HepG2 (cell line): Measurements from ENCODE around the gene GRB7. TPM values are rescaled to one million over a fixed set of nuclear protein-coding genes. Genes with fewer than 3 reads are reported as not detected.

Experiments
- ATAC-seq: fragments of 200-7000 bp; cut with Tn5 transposase; 3 replicates; pipeline ENCODE4 v1.9.1; 2020; ENCODE audit warnings: mild to moderate bottlenecking, moderate library complexity
- BruUV-seq: library from RNA; stranded (reverse); fragments of 400-500 nt; replicated peaks from 2 replicates; lab custom pipeline; 2021; lab: Mats Ljungman, UMichigan
- CTCF ChIA-PET: fragments of 300-600 bp; formaldehyde crosslinking; extraction: SDS; loops from one replicate; lab custom pipeline; 2021; ENCODE audit warnings: low total read pairs, inconsistent platforms, low intra/inter-chr PET ratio; lab: Yijun Ruan, JAX
- POLR2A ChIA-PET: fragments of 350-600 bp; sonication (Branson Sonifier 250); formaldehyde crosslinking; loops from one replicate; lab custom pipeline; 2020; ENCODE audit warnings: antibody characterized with exemption, inconsistent platforms; lab: Yijun Ruan, JAX
- DNase-seq: peaks from one replicate; pipeline ENCODE4 v3.0.0-alpha.2; 2015; ENCODE audit warnings: low spot score
- FAIRE-seq: peaks from 3 replicates; lab custom pipeline; 2011; peaks lifted over from hg19 to GRCh38; lab: Jason Lieb, UNC
- H2AFZ ChIP-seq: one replicate; pipeline ENCODE4 v1.6.1; 2011; ENCODE audit warnings: low read length, inconsistent platforms
- H3K27ac ChIP-seq: fragments of 300-600 bp; 3 replicates; pipeline ENCODE4 v1.8.0; 2011; ENCODE audit warnings: mixed run types, mild to moderate bottlenecking, mixed read lengths, low read length, inconsistent platforms; ENCODE audit not compliant: insufficient read depth; ENCODE audit errors: extremely low read length
- H3K27me3 ChIP-seq, 2 experiments: fragments of 200-600 bp in 1 of 2; 2 replicates in 1 of 2; 3 replicates in 1 of 2; pipeline versions ENCODE4 v1.6.0 to v1.8.0; 2011; ENCODE audit warnings: low read length in 2 of 2, mild to moderate bottlenecking in 2 of 2, moderate library complexity in 2 of 2, inconsistent platforms in 1 of 2; ENCODE audit not compliant: insufficient read depth in 2 of 2, control insufficient read depth in 1 of 2
- H3K36me3 ChIP-seq, 2 experiments: fragments of 200-600 bp in 1 of 2; replicated peaks in 1 of 2; 2 replicates in 1 of 2; 3 replicates in 1 of 2; pipeline versions ENCODE4 v1.5.1 to v1.8.0; 2011; ENCODE audit warnings: low read length in 2 of 2, inconsistent platforms in 1 of 2; ENCODE audit not compliant: insufficient read depth in 2 of 2, control insufficient read depth in 1 of 2
- H3K4me1 ChIP-seq: 2 replicates; pipeline ENCODE4 v1.5.1; 2012; ENCODE audit warnings: low read length, inconsistent platforms; ENCODE audit not compliant: insufficient read depth
- H3K4me2 ChIP-seq: 2 replicates; pipeline ENCODE4 v1.6.0; 2011; ENCODE audit warnings: low read depth, low read length, inconsistent platforms
- H3K4me3 ChIP-seq, 3 experiments: fragments of 200-600 bp in 1 of 3; sonication (generic), shearing (Covaris generic) in 1 of 3; replicated peaks in 1 of 3; 2 replicates each; pipeline ENCODE4 v1.5.1; 2011 to 2016; ENCODE audit warnings: low read length in 3 of 3, inconsistent platforms in 2 of 3, low read depth in 2 of 3, mild to moderate bottlenecking in 2 of 3, control low read depth in 1 of 3, mixed read lengths in 1 of 3; ENCODE audit not compliant: insufficient read depth in 1 of 3
- H3K79me2 ChIP-seq: one replicate; pipeline ENCODE4 v1.6.1; 2011; ENCODE audit warnings: low read length, inconsistent platforms; ENCODE audit not compliant: insufficient read depth
- H3K9ac ChIP-seq: 2 replicates; pipeline ENCODE4 v1.6.0; 2011; ENCODE audit warnings: mild to moderate bottlenecking, low read depth, low read length, inconsistent platforms; ENCODE audit not compliant: insufficient read depth
- H3K9me3 ChIP-seq: 2 replicates; pipeline ENCODE4 v1.5.1; 2012; ENCODE audit warnings: mild to moderate bottlenecking, low read length
- H4K20me1 ChIP-seq: 2 replicates; pipeline ENCODE4 v1.6.0; 2011; ENCODE audit warnings: inconsistent platforms, mild to moderate bottlenecking, low read length, moderate library complexity; ENCODE audit not compliant: insufficient read depth
- FOXO1 ChIP-seq: sonication (generic); formaldehyde crosslinking; IDR thresholded peaks from 2 replicates; pipeline ENCODE4 v1.4.0; 2020; ENCODE audit warnings: missing genetic modification reagents
- HMG20A ChIP-seq: IDR thresholded peaks from 2 replicates; pipeline ENCODE4 v1.6.1; 2016; ENCODE audit warnings: borderline replicate concordance
- HNF4A ChIP-seq: sonication (generic); formaldehyde crosslinking; IDR thresholded peaks from 2 replicates; pipeline ENCODE4 v1.4.0; 2020; ENCODE audit warnings: missing genetic modification reagents
- KDM2A ChIP-seq: sonication (generic); formaldehyde crosslinking; IDR thresholded peaks from 2 replicates; pipeline ENCODE4 v1.4.0; 2020; ENCODE audit warnings: low read depth, missing genetic modification reagents, borderline replicate concordance
- MAZ ChIP-seq, 2 experiments: sonication (generic) in 1 of 2; formaldehyde crosslinking in 1 of 2; IDR thresholded peaks; 2 replicates each; pipeline versions ENCODE4 v1.5.0 to v1.6.1; 2012 to 2020; ENCODE audit warnings: low read depth in 2 of 2, mild to moderate bottlenecking in 2 of 2, borderline replicate concordance in 1 of 2, improper control_type of control experiment in 1 of 2, low read length in 1 of 2, missing genetic modification reagents in 1 of 2, moderate library complexity in 1 of 2
- NFE2L1 ChIP-seq: sonication (generic); formaldehyde crosslinking; IDR thresholded peaks from 2 replicates; pipeline ENCODE4 v1.4.0; 2020; ENCODE audit warnings: missing genetic modification reagents, mild to moderate bottlenecking, borderline replicate concordance
- SIN3A ChIP-seq: IDR thresholded peaks from 2 replicates; pipeline ENCODE4 v1.6.1; 2011; ENCODE audit warnings: low read depth, mild to moderate bottlenecking, control low read depth, low read length, borderline replicate concordance
- SIX1 ChIP-seq: sonication (generic); formaldehyde crosslinking; IDR thresholded peaks from 2 replicates; pipeline ENCODE4 v1.4.0; 2020; ENCODE audit warnings: missing genetic modification reagents, borderline replicate concordance
- SOX5 ChIP-seq: IDR thresholded peaks from 2 replicates; pipeline ENCODE4 v1.6.1; 2016; ENCODE audit warnings: borderline replicate concordance
- ZKSCAN5 ChIP-seq: sonication (generic); formaldehyde crosslinking; IDR thresholded peaks from 2 replicates; pipeline ENCODE4 v1.5.1; 2020; ENCODE audit warnings: mild to moderate bottlenecking, missing genetic modification reagents
- ZNF784 ChIP-seq: sonication (generic); formaldehyde crosslinking; IDR thresholded peaks from 2 replicates; pipeline ENCODE4 v1.5.1; 2020; ENCODE audit warnings: missing genetic modification reagents, mild to moderate bottlenecking, borderline replicate concordance
- WGBS: methylation state at CpG from one replicate; pipeline ENCODE4 v1.1.6; 2017; ENCODE audit warnings: low lambda C conversion rate; 5-methylcytosine and 5-hydroxymethylcytosine counted together
- in situ Hi-C: cut with HindIII; loops from 2 replicates; pipeline ENCODE4 v1.10.0; 2017; ENCODE audit warnings: low pct_unique_long_range_greater_than_20kb; ENCODE audit not compliant: extremely low pct_ligation_motif_present
- intact Hi-C: fragments of 100-400 bp; cut with micrococcal nuclease; formaldehyde crosslinking; loops from one replicate; pipeline ENCODE4 v1.10.0; 2022; ENCODE audit not compliant: unreplicated experiment
- polyA plus RNA-seq, 8 experiments: library from polyadenylated mRNA; depleted of rRNA in 3 of 8; stranded (reverse) in 7 of 8; unstranded in 1 of 8; fragments of >200 nt; fragmentation: Illumina TruSeq in 4 of 8; extraction: Trizol in 4 of 8; gene quantifications; 2 replicates each; pipeline versions ENCODE4 v1.2.1 to v1.2.3, GENCODE V29; 2011 to 2016; ENCODE audit warnings: low read depth in 4 of 8, missing spikeins in 1 of 8, mixed read lengths in 1 of 8; ENCODE audit not compliant: insufficient read depth in 1 of 8
- total RNA-seq, 5 experiments: library from RNA; depleted of rRNA; stranded (reverse); fragments of >200 nt; fragmentation: Illumina TruSeq; extraction: Trizol; gene quantifications; 2 replicates each; pipeline ENCODE4 v1.2.3, GENCODE V29; 2016; ENCODE audit warnings: low read depth in 1 of 5
- TF ChIP-seq, protein P1 (sequence below): sonication (generic); formaldehyde crosslinking; IDR thresholded peaks from 2 replicates; pipeline ENCODE4 v1.4.0; 2020; ENCODE audit warnings: low read depth, missing genetic modification reagents
- TF ChIP-seq, protein P2 (sequence below): sonication (generic); formaldehyde crosslinking; IDR thresholded peaks from 2 replicates; pipeline ENCODE4 v1.8.0; 2022; ENCODE audit warnings: mild to moderate bottlenecking, missing genetic modification reagents, moderate library complexity
- TF ChIP-seq, protein P3 (sequence below), 2 experiments: fragments of 450-650 bp in 1 of 2; sonication (generic) in 1 of 2; formaldehyde crosslinking; IDR thresholded peaks; 2 replicates each; pipeline versions ENCODE4 v1.5.0 to v1.8.0; 2020 to 2022; ENCODE audit warnings: mild to moderate bottlenecking in 1 of 2, missing genetic modification reagents in 1 of 2

GRB7 gene
- total and polyA plus RNA-seq, 2 of the 13 experiments (the other 11 are each of a cell fraction or from before 2014, with no cell fraction given), result 60.2 to 77.7 TPM

- FAIRE-seq, result no peak
- no peaks in the 10 kb centered on the region for H3K27me3 ChIP-seq
- peaks cover 4% of the 10 kb centered on the region for H3K79me2 ChIP-seq
- H3K27ac ChIP-seq, result peak within 1 kb of the TSS; percentile 65
- peaks cover 12 to 34% of the 10 kb centered on the region in 2 experiments; a peak in 4 of 5 replicates for H3K36me3 ChIP-seq
- H3K4me1 ChIP-seq, result peaks cover 21% of the 10 kb centered on the region
- peak within 1 kb of the TSS; percentile 84 for H3K9ac ChIP-seq
- WGBS, result 3% methylated on average over 28 of the region's 65 CpGs
- in situ Hi-C loops (no loop called here), intact Hi-C loops (loop anchor here (1.0 to 10.0 kb wide), 4 partner anchors 24 to 266 kb away; partner anchors contain the start of genes CDK12 and IKZF3)
- H4K20me1 ChIP-seq, result no peaks in the 10 kb centered on the region
- ChIA-PET CTCF (interaction anchor here (1.0 to 3.1 kb wide), 7 partner anchors 9 to 250 kb away, joined by 3 to 29 read pairs (median 4); partner anchors contain the start of gene PNMT), POLR2A (interaction anchor here (0.6 to 4.0 kb wide), 24 partner anchors 9 to 470 kb away, joined by 3 to 70 read pairs (median 4); partner anchors contain the start of genes ERBB2, LRRC3C, ORMDL3 and PGAP3)
- TSS peak; percentile 79 for BruUV-seq
- no peak within 1 kb of the TSS for H2AFZ ChIP-seq
- peak; percentile 78 for DNase-seq
- ATAC-seq, result peak; percentile 89
- peak within 1 kb of the TSS; percentile 94 for H3K4me2 ChIP-seq
- H3K9me3 ChIP-seq, result no peaks in the 10 kb centered on the region
- H3K4me3 ChIP-seq, result peak within 1 kb of the TSS; percentile 68 to 81 (median 74)
- TF ChIP-seq NFE2L1 (CRISPR knock-in tag) (no peak), HNF4A (peak; percentile 31; the same call in 1 of the 2 replicates), FOXO1 (peak; percentile 78; the same call in 1 of the 2 replicates), KDM2A (CRISPR knock-in tag) (peak; percentile 99), HMG20A (CRISPR knock-in tag) (no peak; the same call in 1 of the 2 replicates), ZKSCAN5 (CRISPR knock-in tag) (no peak), MAZ (IDR thresholded peaks at IDR 0.05; ENCODE audit: borderline replicate concordance, low read depth, low read length) (peak; percentile 95; the same call in 1 of the 2 replicates), MAZ (CRISPR knock-in tag; IDR thresholded peaks at IDR 0.05; ENCODE audit: low read depth) (peak; percentile 96), ZNF784 (CRISPR knock-in tag) (peak; percentile 95), SIN3A (peak; percentile 85; the same call in 1 of the 2 replicates), SOX5 (peak; percentile 61; the same call in 1 of the 2 replicates), SIX1 (CRISPR knock-in tag) (no peak)
- TF ChIP-seq, protein P1, sequence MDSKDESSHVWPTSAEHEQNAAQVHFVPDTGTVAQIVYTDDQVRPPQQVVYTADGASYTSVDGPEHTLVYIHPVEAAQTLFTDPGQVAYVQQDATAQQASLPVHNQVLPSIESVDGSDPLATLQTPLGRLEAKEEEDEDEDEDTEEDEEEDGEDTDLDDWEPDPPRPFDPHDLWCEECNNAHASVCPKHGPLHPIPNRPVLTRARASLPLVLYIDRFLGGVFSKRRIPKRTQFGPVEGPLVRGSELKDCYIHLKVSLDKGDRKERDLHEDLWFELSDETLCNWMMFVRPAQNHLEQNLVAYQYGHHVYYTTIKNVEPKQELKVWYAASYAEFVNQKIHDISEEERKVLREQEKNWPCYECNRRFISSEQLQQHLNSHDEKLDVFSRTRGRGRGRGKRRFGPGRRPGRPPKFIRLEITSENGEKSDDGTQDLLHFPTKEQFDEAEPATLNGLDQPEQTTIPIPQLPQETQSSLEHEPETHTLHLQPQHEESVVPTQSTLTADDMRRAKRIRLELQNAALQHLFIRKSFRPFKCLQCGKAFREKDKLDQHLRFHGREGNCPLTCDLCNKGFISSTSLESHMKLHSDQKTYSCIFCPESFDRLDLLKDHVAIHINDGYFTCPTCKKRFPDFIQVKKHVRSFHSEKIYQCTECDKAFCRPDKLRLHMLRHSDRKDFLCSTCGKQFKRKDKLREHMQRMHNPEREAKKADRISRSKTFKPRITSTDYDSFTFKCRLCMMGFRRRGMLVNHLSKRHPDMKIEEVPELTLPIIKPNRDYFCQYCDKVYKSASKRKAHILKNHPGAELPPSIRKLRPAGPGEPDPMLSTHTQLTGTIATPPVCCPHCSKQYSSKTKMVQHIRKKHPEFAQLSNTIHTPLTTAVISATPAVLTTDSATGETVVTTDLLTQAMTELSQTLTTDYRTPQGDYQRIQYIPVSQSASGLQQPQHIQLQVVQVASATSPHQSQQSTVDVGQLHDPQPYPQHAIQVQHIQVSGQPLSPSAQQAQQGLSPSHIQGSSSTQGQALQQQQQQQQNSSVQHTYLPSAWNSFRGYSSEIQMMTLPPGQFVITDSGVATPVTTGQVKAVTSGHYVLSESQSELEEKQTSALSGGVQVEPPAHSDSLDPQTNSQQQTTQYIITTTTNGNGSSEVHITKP (CRISPR knock-in tag), result peak; percentile 61; the same call in 1 of the 2 replicates
- TF ChIP-seq, protein P2, sequence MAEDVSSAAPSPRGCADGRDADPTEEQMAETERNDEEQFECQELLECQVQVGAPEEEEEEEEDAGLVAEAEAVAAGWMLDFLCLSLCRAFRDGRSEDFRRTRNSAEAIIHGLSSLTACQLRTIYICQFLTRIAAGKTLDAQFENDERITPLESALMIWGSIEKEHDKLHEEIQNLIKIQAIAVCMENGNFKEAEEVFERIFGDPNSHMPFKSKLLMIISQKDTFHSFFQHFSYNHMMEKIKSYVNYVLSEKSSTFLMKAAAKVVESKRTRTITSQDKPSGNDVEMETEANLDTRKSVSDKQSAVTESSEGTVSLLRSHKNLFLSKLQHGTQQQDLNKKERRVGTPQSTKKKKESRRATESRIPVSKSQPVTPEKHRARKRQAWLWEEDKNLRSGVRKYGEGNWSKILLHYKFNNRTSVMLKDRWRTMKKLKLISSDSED (CRISPR knock-in tag), result no peak
- TF ChIP-seq, protein P3, sequence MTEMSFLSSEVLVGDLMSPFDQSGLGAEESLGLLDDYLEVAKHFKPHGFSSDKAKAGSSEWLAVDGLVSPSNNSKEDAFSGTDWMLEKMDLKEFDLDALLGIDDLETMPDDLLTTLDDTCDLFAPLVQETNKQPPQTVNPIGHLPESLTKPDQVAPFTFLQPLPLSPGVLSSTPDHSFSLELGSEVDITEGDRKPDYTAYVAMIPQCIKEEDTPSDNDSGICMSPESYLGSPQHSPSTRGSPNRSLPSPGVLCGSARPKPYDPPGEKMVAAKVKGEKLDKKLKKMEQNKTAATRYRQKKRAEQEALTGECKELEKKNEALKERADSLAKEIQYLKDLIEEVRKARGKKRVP (CRISPR knock-in tag; IDR thresholded peaks at IDR 0.05), result peak in 1 of 2 experiments; percentile 75; a peak in 2 of 4 replicates
Observed at GRCh38 chr17:39730095-39730921, 7.4 kb upstream of the GRB7 start, which contains the start of gene MIEN1. Gene MIEN1, minus strand, starts transcription at chr17:39730532. Its CDS starts 37 bp downstream, at chr17:39730495.
